ENCODE results near the gene BBS2. TPM values are rescaled to one million over a fixed set of nuclear protein-coding genes. Genes with fewer than 3 reads are reported as not detected.

Gene BBS2
- total and polyA plus RNA-seq, 12 donors: 11.7 to 75.9 (median 54.9) TPM

DNA sequence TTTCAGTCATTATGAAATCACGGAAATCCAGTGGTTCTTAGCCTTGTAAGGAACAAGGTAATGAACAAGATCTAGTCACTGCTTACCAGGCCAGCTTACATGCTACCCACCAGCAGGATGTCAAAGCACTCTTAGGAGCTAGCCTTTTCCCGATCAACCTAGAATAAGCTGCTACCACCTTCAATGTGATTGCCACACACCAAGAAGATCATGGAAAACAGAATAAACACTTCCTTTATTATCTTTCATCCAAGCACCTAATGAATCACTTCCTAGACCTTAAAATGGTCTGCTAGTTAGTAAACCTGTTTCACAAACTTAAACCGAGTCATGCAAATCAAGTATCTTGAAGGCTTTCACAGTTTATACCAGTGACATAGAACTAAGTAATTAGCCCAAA is 5.0 kb downstream of the BBS2 start:
- intact Hi-C loops (cut with DNase I): loop anchor here (1.0 to 10.0 kb wide), 8 partner anchors 80 to 190 kb away; no protein-coding TSS in a partner anchor
- ATAC-seq: no peak
- DNase-seq: no peak

DNA sequence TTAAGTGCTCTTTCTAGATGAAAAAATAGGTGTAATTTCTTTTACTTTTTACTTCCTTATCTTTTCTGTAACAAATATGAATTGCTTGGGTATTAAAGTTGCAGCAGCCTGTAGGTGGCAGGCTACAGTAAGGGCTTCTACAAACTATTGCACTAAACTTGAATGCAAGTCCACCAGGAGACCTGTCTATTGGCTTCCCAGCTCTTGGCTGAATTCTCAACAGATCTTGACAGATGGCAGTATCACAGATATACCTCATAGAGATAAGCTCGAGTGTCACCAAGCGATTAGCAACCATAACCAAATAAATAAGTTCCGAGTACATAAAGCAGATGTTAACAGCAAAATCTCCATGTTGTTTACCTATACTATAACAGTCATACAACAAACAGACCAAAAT is 5.9 kb downstream of the BBS2 start:
- peak in 5 of 8 donors; percentile 55 to 80 (median 71) for ATAC-seq
- peaks cover 0 to 55% (median 34%) of the 10 kb centered on the region in 9 donors for H3K4me1 ChIP-seq
- no peak overlapping the region for H3K27ac ChIP-seq
- peaks cover 0 to 47% (median 13%) of the 10 kb centered on the region in 9 donors for H3K36me3 ChIP-seq
- intact Hi-C loops (cut with DNase I): loop anchor here in 9 of 10 donors (1.0 to 10.0 kb wide), 7 partner anchors 81 to 191 kb away; no protein-coding TSS in a partner anchor
- TF ChIP-seq, protein P1, sequence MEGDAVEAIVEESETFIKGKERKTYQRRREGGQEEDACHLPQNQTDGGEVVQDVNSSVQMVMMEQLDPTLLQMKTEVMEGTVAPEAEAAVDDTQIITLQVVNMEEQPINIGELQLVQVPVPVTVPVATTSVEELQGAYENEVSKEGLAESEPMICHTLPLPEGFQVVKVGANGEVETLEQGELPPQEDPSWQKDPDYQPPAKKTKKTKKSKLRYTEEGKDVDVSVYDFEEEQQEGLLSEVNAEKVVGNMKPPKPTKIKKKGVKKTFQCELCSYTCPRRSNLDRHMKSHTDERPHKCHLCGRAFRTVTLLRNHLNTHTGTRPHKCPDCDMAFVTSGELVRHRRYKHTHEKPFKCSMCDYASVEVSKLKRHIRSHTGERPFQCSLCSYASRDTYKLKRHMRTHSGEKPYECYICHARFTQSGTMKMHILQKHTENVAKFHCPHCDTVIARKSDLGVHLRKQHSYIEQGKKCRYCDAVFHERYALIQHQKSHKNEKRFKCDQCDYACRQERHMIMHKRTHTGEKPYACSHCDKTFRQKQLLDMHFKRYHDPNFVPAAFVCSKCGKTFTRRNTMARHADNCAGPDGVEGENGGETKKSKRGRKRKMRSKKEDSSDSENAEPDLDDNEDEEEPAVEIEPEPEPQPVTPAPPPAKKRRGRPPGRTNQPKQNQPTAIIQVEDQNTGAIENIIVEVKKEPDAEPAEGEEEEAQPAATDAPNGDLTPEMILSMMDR (IDR thresholded peaks at IDR 0.05): peak; percentile 43 to 80 (median 68)
- H3K4me3 ChIP-seq: no peak overlapping the region
- H3K9me3 ChIP-seq: no peaks in the 10 kb centered on the region
- 47 to 56% methylated on average over 3 of the region's 3 CpGs for WGBS, 2 donors
- no peaks in the 10 kb centered on the region for H3K27me3 ChIP-seq
- peak in 1 of 2 donors; percentile 36 for DNase-seq

More for the DNA sequence above, 5.0 kb downstream of the BBS2 start:
- H3K36me3 ChIP-seq: peaks cover 0 to 39% (median 5%) of the 10 kb centered on the region in 9 donors
- H3K9me3 ChIP-seq: no peaks in the 10 kb centered on the region
- TF ChIP-seq, protein P1 (IDR thresholded peaks at IDR 0.05): no peak
- 73 to 93% methylated on average over 3 of the region's 3 CpGs for whole genome bisulfite sequencing, 2 donors
- H3K4me3 ChIP-seq: no peak overlapping the region
- no peaks in the 10 kb centered on the region for H3K27me3 ChIP-seq
- peak overlapping the region in 1 of 10 donors; percentile 12 for H3K27ac ChIP-seq
- peaks cover 0 to 60% (median 38%) of the 10 kb centered on the region in 9 donors for H3K4me1 ChIP-seq

GRCh38 chr16:56513091-56513490 is 6.7 kb downstream of the BBS2 start:
- H3K27me3 ChIP-seq: no peaks in the 10 kb centered on the region
- WGBS, 2 donors: 82 to 90% methylated on average over 2 of the region's 2 CpGs
- TF ChIP-seq, protein P1 (IDR thresholded peaks at IDR 0.05): no peak
- H3K27ac ChIP-seq: no peak overlapping the region
- intact Hi-C loops (cut with DNase I): loop anchor here in 6 of 10 donors (2.0 to 10.0 kb wide), 4 partner anchors 82 to 192 kb away; no protein-coding TSS in a partner anchor
- H3K4me1 ChIP-seq: peaks cover 0 to 47% (median 25%) of the 10 kb centered on the region in 9 donors
- no peak overlapping the region for H3K4me3 ChIP-seq
- peaks cover 0 to 56% (median 22%) of the 10 kb centered on the region in 9 donors for H3K36me3 ChIP-seq
- ATAC-seq (no peak), DNase-seq (no peak)
- H3K9me3 ChIP-seq: no peaks in the 10 kb centered on the region

DNA sequence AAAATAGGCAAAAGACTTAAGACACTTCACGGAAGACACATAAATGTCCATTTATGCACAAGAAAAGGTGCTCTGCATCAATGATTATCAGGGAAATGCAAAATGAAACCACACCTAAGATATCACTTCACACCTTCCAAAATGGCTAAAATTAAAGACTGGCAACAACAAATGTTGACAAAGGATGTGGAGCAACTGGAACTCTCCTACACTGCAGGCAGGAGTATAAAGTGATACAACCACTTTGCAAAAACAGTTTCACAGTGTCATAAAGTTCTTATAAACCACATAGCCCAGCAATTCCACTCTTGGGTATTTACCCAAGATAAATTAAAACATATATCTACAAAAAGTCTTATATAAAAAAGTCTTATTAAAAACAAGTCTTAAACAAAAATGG is 7.8 kb downstream of the BBS2 start:
- Histone ChIP-seq H3K27me3 (no peaks in the 10 kb centered on the region), H3K36me3 (peaks cover 0 to 67% (median 30%) of the 10 kb centered on the region in 9 donors), H3K4me3 (no peak overlapping the region), H3K4me1 (peaks cover 0 to 36% (median 21%) of the 10 kb centered on the region in 9 donors), H3K9me3 (no peaks in the 10 kb centered on the region), H3K27ac (no peak overlapping the region)
- intact Hi-C loops (cut with DNase I): loop anchor here in 6 of 10 donors (2.0 to 10.0 kb wide), 4 partner anchors 83 to 193 kb away; no protein-coding TSS in a partner anchor
- WGBS, 2 donors: 98% methylated on average over 1 of the region's 1 CpG
- DNase-seq (no peak), ATAC-seq (no peak)
- TF ChIP-seq, protein P1 (IDR thresholded peaks at IDR 0.05): no peak

Data from heart right ventricle (tissue), 16 donors.